Fibroblast of skin of abdomen (primary cell): ENCODE results near the gene ECEL1.
"Not testable (repeated sequence)": the region's sequence is repeated elsewhere in the genome, so short reads cannot be mapped to it uniquely, and the experiment has no call there.

ENCODE experiments used
- DNase-seq: peaks from one replicate; pipeline ENCODE4 v3.0.0-alpha.2; 2013

Gene ECEL1

DNA sequence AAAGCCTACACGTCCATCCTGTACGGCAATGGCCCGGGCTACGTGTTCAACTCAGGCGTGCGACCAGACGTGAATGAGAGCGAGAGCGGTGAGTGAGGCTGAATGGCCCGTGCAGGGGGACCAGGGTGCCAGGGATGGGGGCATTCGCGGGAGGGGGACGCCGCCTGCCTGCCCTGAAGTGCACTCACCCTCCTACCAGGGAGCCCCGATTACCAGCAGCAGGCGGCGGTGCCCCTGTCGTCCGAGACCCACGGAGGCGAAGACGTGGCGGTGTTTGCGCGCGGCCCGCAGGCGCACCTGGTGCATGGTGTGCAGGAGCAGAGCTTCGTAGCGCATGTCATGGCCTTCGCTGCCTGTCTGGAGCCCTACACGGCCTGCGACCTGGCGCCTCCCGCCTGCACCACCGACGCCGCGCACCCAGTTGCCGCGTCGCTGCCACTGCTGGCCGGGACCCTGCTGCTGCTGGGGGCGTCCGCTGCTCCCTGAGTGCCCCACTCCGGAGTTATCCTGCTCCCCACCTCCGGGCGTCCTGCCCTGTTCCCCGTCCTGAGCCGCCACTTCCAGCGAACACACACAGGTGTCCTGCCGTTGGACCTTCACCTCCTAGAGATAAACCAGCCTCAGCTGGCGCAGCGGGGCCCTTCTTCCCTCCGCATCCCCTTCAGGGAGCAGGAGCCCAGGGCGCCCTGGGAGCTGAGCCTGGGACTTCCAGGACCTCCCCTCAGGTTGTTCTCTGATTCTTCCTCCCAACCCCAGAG is 28.8 kb downstream of the ECEL1 start:
- DNase-seq, result no peak

DNA sequence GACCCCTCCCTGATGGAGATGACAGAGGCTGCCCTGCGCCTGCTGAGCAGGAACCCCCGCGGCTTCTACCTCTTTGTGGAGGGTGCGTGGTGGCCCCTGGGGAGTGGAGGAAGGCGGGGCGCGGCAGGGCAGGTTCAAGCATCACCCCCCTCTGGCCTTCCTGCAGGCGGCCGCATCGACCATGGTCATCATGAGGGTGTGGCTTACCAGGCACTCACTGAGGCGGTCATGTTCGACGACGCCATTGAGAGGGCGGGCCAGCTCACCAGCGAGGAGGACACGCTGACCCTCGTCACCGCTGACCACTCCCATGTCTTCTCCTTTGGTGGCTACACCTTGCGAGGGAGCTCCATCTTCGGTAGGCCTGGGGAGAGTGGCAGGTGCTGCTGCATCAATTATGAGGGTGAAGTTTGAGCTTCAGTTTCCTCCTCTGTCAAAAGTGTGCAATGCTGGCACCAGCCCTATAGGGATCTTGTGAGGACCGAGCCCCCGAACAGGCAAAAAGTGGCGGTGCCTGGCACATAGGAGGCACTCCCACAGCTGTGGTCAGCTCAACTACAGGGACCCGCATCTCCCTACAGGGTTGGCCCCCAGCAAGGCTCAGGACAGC is 29.5 kb downstream of the ECEL1 start:
- no peak for DNase-seq

GRCh38 chr2:232457121-232458011 is 30.3 kb downstream of the ECEL1 start:
- DNase-seq, result no peak

- DNase-seq, result no peak
Observed at GRCh38 chr2:232456296-232457120, 31.1 kb downstream of the ECEL1 start.

DNA sequence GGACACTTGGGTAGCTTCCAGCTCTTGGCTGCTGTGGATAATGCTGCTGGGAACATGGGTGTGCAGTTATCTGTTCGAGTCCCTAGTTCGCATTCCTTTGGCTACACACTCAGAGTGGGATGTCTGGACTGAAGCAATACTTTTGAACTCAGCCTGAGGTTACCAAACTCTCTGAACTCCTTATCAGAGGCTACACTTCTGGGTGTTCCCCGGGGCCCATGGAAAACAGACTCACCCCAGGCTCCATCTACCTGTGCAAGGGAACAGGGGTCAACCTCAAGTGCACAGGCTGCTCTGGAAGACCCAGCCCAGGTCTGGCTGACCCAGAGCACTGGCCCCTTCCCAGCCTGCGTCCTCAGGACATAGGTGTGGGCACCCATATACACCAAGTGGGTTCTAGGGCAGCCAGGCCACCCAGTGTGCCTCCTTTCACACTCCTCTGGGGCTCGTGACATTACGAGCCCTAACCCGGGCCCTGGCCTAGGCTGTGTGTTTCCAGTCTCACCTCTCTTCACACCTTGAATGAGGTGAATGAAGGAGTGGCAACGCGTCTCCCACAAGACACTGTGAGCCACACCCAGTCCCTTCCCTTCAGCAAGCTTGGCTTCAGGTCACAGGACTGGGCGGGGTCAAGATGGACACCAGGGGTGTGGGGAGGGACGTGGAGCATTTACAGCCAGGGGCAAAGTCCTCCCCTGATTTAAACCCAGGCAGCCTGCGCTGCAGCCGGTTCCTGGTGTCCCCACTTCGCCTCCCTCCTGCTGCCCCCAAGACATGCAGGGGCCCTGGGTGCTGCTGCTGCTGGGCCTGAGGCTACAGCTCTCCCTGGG is 32.0 kb downstream of the ECEL1 start, which contains the start of gene ALPI:
Gene ALPI, plus strand, starts transcription at position 728 of the 830 bp plus-strand sequence. Its CDS starts 47 bp downstream, at position 775.
- no peak for DNase-seq

GRCh38 chr2:232454630-232455029 is 33.0 kb downstream of the ECEL1 start:
- DNase-seq, result no peak

DNA sequence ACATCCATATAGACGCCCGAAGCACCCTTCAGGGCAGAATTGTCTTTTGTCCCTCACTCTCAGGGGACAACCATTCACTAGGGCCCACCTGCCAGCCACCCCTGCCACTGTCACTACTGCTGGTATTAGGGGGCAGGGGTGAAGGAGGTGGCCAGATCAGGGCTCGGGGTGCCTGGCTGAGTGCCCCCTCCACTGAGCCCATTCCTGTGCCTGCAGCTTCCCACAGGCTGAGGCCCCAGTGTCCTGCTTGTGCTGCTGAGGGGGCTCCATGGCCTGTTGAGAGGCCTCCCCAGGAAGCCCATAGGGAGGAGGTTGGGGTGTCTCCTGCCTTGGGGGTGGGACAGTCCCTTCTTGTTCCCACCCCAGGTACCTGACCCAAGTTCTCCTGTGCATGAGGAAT is 36.0 kb downstream of the ECEL1 start:
- DNase-seq, result not testable (repeated sequence)

GRCh38 chr2:232449964-232450363 is 37.7 kb downstream of the ECEL1 start:
- DNase-seq, result no peak

- no peak for DNase-seq
Observed at GRCh38 chr2:232448304-232448690, 39.3 kb downstream of the ECEL1 start.

DNA sequence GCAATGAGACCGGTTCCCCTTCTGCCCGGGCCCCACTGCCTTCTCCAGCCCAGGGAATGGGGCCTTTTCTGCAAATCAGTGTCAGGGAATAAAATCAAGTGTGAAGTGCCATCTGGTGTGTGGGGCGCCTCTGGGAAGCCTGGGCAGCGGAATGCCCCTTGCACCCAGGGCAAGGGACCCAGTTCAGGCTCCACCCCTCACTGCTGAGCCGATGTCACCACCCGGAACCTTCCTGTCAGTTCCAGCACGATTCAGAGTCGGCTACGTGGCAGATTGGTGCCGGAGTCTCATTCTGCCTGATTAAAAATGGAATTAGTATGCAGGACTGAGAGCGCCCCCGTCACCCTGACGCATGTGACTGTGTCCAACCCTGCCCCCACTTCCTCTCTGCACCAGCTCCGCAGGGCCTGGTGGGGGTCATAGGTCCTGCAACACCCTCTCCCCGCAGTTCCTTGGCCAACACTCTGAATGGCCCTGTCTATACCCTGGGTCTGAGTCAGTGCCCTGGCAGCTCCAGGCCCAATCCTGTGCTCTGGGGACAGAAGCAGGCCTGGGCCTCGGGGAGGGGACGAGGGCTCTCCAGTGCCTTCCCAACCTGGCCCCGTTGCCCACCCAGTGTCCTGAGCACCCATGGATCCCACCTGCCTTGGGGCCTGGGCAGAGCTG is 39.9 kb downstream of the ECEL1 start:
- DNase-seq, result no peak

DNA sequence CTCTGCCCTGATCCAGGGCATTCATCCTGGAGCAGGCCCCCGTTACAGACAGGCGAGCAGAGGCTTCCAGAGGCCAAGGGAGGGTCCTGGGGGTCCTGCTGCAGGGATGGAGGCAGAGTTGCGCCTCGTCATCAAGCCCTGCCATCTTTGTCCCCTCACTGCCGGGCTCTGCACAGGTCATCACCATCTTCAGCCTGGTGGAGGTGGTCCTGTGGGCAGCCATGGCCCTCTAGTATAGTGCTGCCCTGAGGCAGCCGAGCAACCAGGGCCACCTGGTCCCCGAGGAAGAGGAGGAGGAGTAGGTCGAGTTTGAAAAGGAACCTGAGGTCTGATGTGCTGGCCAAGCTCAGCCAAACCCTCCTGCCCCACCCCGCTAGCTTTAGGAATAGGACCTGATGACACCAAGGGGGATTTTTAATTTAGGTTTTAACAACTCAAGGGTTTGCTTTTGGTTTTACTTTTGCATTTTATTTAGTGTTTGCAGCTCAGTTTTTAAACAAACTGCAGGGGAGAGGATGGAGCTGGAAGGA is 40.5 kb downstream of the ECEL1 start:
- DNase-seq, result no peak

DNA sequence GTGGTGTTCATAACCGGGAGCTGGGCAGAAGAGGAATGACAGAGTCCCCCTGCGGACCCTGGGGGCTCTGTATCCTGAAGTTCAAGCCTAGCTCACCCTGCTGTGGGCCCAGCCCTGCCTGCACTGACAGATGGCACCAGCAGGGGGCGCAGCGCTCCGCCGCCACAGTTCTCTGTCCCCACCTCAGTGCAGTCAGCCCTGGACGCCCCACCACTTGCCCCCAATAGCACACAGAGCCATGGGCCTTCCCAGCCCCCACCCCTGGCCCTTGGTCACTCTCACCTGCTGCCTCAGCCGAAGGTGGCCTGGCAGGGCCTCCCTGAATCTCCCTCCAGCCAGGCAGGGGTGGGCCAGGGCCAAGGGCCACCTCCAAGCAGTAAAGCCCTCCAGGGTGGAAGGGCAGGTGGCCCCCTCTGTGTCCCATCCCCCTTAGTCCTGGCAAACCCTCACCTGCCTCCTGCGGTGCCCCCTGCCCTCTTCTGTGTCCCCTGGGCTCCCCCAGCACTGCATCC is 41.3 kb downstream of the ECEL1 start:
- not testable (repeated sequence) for DNase-seq

DNA sequence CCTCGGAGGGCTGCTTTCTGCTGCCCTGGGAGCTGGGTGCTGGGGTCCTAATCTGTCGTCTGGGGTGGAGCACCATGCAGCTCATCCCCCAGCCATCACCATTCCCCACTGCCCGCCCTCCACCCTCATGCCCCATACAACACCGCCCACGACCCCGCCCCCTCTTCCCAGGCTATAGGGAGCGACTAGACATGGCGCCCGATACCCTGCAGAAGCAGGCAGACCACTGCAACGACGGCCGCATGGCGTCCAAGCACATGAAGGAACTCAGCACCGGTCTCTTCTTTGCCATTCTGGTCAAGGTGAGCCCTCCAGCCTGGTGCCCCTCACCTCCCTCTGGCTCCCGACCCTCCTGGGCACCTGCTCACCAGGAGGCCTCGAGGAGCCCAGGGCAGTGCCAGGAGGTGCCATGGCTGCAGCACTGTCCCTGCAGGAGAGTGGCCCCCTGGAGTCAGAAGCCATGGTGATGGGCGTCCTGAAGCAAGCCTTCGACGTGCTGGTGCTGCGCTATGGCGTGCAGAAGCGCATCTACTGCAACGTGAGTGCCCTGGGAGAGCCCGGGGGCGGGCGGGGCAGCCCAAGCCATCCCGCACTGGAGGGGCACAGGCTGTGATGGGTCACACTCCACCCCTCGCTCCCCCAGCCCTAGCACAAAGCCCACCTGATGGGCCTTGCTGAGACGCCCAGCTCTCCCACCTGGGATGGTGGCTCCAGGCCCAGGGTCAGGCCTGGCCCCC is 42.3 kb downstream of the ECEL1 start:
- not testable (repeated sequence) for DNase-seq

DNA sequence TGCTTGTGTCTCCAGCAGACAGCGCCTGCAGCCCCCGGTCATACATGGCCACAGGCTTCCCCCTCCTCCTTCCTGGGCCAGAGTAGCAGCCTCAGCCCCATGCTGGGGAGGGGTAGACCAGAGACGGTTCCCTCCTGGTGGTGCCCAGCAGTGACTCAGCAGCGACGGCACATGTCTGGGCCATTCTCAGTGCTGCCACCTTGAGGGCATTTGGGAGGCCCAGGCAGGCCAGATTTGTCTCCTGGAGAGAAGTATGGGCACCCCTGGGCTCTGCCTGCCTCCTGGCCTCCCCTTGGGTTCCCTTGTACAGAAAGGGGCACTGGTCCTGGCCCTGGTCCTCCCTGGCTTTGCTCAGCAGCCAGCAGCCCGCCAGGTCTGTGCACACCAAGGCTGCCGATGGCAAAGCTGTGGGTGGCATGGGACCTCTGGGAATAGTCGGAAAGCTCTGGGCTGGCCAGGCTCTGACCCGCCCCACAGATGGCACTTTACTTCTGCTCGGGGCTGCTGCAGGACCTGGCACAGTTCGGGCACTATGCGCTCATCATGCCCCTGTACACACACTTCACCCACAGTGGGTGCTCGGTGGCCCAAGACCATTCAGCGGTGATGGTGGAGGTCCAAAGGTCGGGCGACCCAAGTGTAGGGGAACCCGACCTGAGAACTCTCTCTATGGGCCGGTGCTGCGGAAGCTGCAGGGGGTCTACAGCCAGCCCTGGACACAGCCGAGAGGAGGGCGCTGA is 43.1 kb downstream of the ECEL1 start:
- DNase-seq, result peak; percentile 27

GRCh38 chr2:232443669-232444408 is 43.8 kb downstream of the ECEL1 start:
- not testable (repeated sequence) for DNase-seq

GRCh38 chr2:232443047-232443446 is 44.6 kb downstream of the ECEL1 start:
- DNase-seq, result not testable (repeated sequence)

DNA sequence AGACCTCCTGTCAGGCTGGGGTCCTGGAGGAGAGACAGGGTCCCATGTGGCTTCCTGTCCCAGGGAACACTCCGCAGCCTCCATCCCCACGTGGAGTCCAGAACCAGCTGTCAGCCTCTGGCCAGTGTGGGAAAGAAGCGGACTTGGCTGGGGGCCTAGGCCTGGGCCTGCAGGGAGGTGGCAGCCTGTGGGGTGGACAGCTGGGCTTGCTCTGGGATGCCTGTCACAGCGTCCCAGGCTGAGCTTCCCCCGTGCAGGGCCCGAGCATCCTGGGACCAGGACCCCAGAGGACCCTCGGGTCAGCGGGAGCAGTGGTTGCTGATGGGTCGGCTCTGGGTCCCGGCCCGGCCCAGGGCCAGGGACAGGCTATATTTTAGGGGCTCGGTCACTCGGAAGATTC is 45.2 kb downstream of the ECEL1 start:
- not testable (repeated sequence) for DNase-seq

GRCh38 chr2:232441922-232442321 is 45.7 kb downstream of the ECEL1 start:
- DNase-seq, result not testable (repeated sequence)
